Stimulated activated CD8-positive, alpha-beta memory T cell treated with anti-CD3 and anti-CD28 coated beads, Interleukin-15, amount 100 ng/mL, for 48 hours (primary cell): ENCODE measurements around the gene SLC38A5.

ENCODE experiments used
- DNase-seq, 2 donors: peaks; one replicate each; pipeline ENCODE4 v3.0.0-alpha.2; 2020; ENCODE audit warnings: low read depth in 2 of 2

Gene SLC38A5

GRCh38 chrX:48491809-48492208 is 21.7 kb upstream of the SLC38A5 start:
- DNase-seq: no peak

- DNase-seq: no peak
These were observed 20.6 kb upstream of the SLC38A5 start for GRCh38 chrX:48490661-48491060.

GRCh38 chrX:48489892-48490291 is 19.8 kb upstream of the SLC38A5 start:
- no peak for DNase-seq

GRCh38 chrX:48489296-48489695 is 19.2 kb upstream of the SLC38A5 start:
- no peak for DNase-seq

GRCh38 chrX:48488034-48488433 is 18.0 kb upstream of the SLC38A5 start:
- DNase-seq: no peak

GRCh38 chrX:48487362-48487798 is 17.3 kb upstream of the SLC38A5 start:
- no peak for DNase-seq

GRCh38 chrX:48482526-48482925 is 12.5 kb upstream of the SLC38A5 start:
- no peak for DNase-seq

- no peak for DNase-seq
These were observed 10.5 kb upstream of the SLC38A5 start for GRCh38 chrX:48480583-48480982.

GRCh38 chrX:48480142-48480541 is 10.1 kb upstream of the SLC38A5 start:
- DNase-seq: no peak

GRCh38 chrX:48478806-48479205 is 8.7 kb upstream of the SLC38A5 start:
- DNase-seq: no peak

GRCh38 chrX:48477960-48478755 is 8.1 kb upstream of the SLC38A5 start:
- no peak for DNase-seq

GRCh38 chrX:48476919-48477318 is 6.9 kb upstream of the SLC38A5 start:
- DNase-seq: no peak

- DNase-seq: peak; percentile 74 to 78
These were observed 5.9 kb upstream of the SLC38A5 start, which contains the start of gene FTSJ1 for GRCh38 chrX:48475774-48476577. TSS of gene FTSJ1 (plus strand) at chrX:48476199. CDS start at chrX:48478048, 1,849 bp downstream.

- DNase-seq: no peak
These were observed 5.2 kb upstream of the SLC38A5 start for GRCh38 chrX:48475296-48475695.

- DNase-seq: no peak
These were observed 4.5 kb upstream of the SLC38A5 start for GRCh38 chrX:48474581-48474980.

- no peak for DNase-seq
These were observed 4.1 kb upstream of the SLC38A5 start for GRCh38 chrX:48474127-48474526.

GRCh38 chrX:48473704-48473990 is 3.6 kb upstream of the SLC38A5 start:
- no peak for DNase-seq

GRCh38 chrX:48472851-48473703 is 3.0 kb upstream of the SLC38A5 start:
- DNase-seq: no peak

- DNase-seq: no peak
These were observed 2.2 kb upstream of the SLC38A5 start for GRCh38 chrX:48472225-48472624.

- no peak for DNase-seq
These were observed 1.4 kb upstream of the SLC38A5 start for GRCh38 chrX:48471504-48471903.

- no peak for DNase-seq
These were observed 716 bp upstream of the SLC38A5 start for GRCh38 chrX:48470833-48471118.
